Uterus (tissue), 2 donors: ENCODE data around the gene AXIN1.

Source experiments
- CTCF ChIP-seq, 4 experiments: fragments of 200-600 bp in 2 of 4; fragments of 450-650 bp in 2 of 4; sonication (generic) in 2 of 4; IDR thresholded peaks; one replicate each; pipeline ENCODE4 v1.5.1; 2016 to 2019; ENCODE audit warnings: antibody characterized with exemption in 4 of 4, mild to moderate bottlenecking in 2 of 4, moderate library complexity in 1 of 4
- POLR2A ChIP-seq, 2 donors: fragments of 450-650 bp; IDR thresholded peaks; one replicate each; pipeline ENCODE4 v1.6.1; 2016; ENCODE audit warnings: antibody characterized with exemption in 2 of 2, mild to moderate bottlenecking in 1 of 2, moderate library complexity in 1 of 2

GRCh38 chr16:305916-306626 lies 46.5 kb downstream of the AXIN1 start:
- TF ChIP-seq CTCF (IDR thresholded peaks at IDR 0.05), result no peak
- TF ChIP-seq POLR2A (IDR thresholded peaks at IDR 0.05), result no peak
